ENCODE results near the gene CD247. TPM values are rescaled to one million over a fixed set of nuclear protein-coding genes. Genes with fewer than 3 reads are reported as not detected.
"Not testable (repeated sequence)": the region's sequence is repeated elsewhere in the genome, so short reads cannot be mapped to it uniquely, and the experiment has no call there.

Gene CD247
- 10 to 100 TPM; 63.7 to 93.5 (median 73.2) TPM for total RNA-seq

GRCh38 chr1:167518331-167518700 is at the start of gene CD247:
CD247 (minus strand) TSS chr1:167518529; CDS start chr1:167518465, 64 bp downstream.
- peaks cover 41% of the 10 kb centered on the region for H3K4me1 Mint-ChIP-seq (ENCODE audit: low read depth)
- peak within 1 kb of the TSS; percentile 99 for H3K4me3 Mint-ChIP-seq
- DNase-seq: peak; percentile 68
- H3K9me3 Mint-ChIP-seq: no peaks in the 10 kb centered on the region
- peak; percentile 47 to 54 for ATAC-seq
- H3K27me3 Mint-ChIP-seq (ENCODE audit: low read depth): no peaks in the 10 kb centered on the region
- peaks cover 17% of the 10 kb centered on the region for H3K36me3 Mint-ChIP-seq (ENCODE audit: insufficient read depth)

GRCh38 chr1:167567663-167568062 is 49.3 kb upstream of the CD247 start:
- Mint-ChIP-seq H3K27me3 (ENCODE audit: low read depth) (no peaks in the 10 kb centered on the region), H3K4me1 (ENCODE audit: low read depth) (no peaks in the 10 kb centered on the region), H3K9me3 (no peaks in the 10 kb centered on the region), H3K4me3 (no peak overlapping the region), H3K36me3 (ENCODE audit: insufficient read depth) (no peaks in the 10 kb centered on the region)
- ATAC-seq: no peak
- no peak for DNase-seq

- no peaks in the 10 kb centered on the region for H3K36me3 Mint-ChIP-seq (ENCODE audit: insufficient read depth)
- DNase-seq (no peak), ATAC-seq (no peak)
- no peaks in the 10 kb centered on the region for H3K27me3 Mint-ChIP-seq (ENCODE audit: low read depth)
- no peaks in the 10 kb centered on the region for H3K4me1 Mint-ChIP-seq (ENCODE audit: low read depth)
- no peak overlapping the region for H3K4me3 Mint-ChIP-seq
- no peaks in the 10 kb centered on the region for H3K9me3 Mint-ChIP-seq
Observed at GRCh38 chr1:167566766-167567165, 48.4 kb upstream of the CD247 start.

- H3K9me3 Mint-ChIP-seq: no peaks in the 10 kb centered on the region
- no peaks in the 10 kb centered on the region for H3K36me3 Mint-ChIP-seq (ENCODE audit: insufficient read depth)
- no peaks in the 10 kb centered on the region for H3K4me1 Mint-ChIP-seq (ENCODE audit: low read depth)
- H3K27me3 Mint-ChIP-seq (ENCODE audit: low read depth): no peaks in the 10 kb centered on the region
- DNase-seq (no peak), ATAC-seq (no peak)
- no peak overlapping the region for H3K4me3 Mint-ChIP-seq
Observed at GRCh38 chr1:167565922-167566321, 47.6 kb upstream of the CD247 start.

- Mint-ChIP-seq H3K9me3 (no peaks in the 10 kb centered on the region), H3K27me3 (ENCODE audit: low read depth) (peaks cover 2% of the 10 kb centered on the region), H3K36me3 (ENCODE audit: insufficient read depth) (no peaks in the 10 kb centered on the region), H3K4me1 (ENCODE audit: low read depth) (no peaks in the 10 kb centered on the region), H3K4me3 (no peak overlapping the region)
- ATAC-seq (no peak), DNase-seq (no peak)
Observed at GRCh38 chr1:167564612-167565270, 46.4 kb upstream of the CD247 start.

GRCh38 chr1:167563579-167564246 is 45.4 kb upstream of the CD247 start:
- no peaks in the 10 kb centered on the region for H3K36me3 Mint-ChIP-seq (ENCODE audit: insufficient read depth)
- no peak for ATAC-seq
- H3K4me3 Mint-ChIP-seq: no peak overlapping the region
- DNase-seq: no peak
- H3K9me3 Mint-ChIP-seq: no peaks in the 10 kb centered on the region
- no peaks in the 10 kb centered on the region for H3K4me1 Mint-ChIP-seq (ENCODE audit: low read depth)
- peaks cover 4% of the 10 kb centered on the region for H3K27me3 Mint-ChIP-seq (ENCODE audit: low read depth)

- peaks cover 4% of the 10 kb centered on the region for H3K27me3 Mint-ChIP-seq (ENCODE audit: low read depth)
- no peaks in the 10 kb centered on the region for H3K9me3 Mint-ChIP-seq
- ATAC-seq (no peak), DNase-seq (no peak)
- H3K36me3 Mint-ChIP-seq (ENCODE audit: insufficient read depth): no peaks in the 10 kb centered on the region
- no peak overlapping the region for H3K4me3 Mint-ChIP-seq
- no peaks in the 10 kb centered on the region for H3K4me1 Mint-ChIP-seq (ENCODE audit: low read depth)
Observed at GRCh38 chr1:167562702-167563101, 44.4 kb upstream of the CD247 start.

GRCh38 chr1:167561753-167562152 is 43.4 kb upstream of the CD247 start:
- H3K9me3 Mint-ChIP-seq: no peaks in the 10 kb centered on the region
- H3K27me3 Mint-ChIP-seq (ENCODE audit: low read depth): peaks cover 4% of the 10 kb centered on the region
- no peak overlapping the region for H3K4me3 Mint-ChIP-seq
- DNase-seq (no peak), ATAC-seq (no peak)
- no peaks in the 10 kb centered on the region for H3K4me1 Mint-ChIP-seq (ENCODE audit: low read depth)
- no peaks in the 10 kb centered on the region for H3K36me3 Mint-ChIP-seq (ENCODE audit: insufficient read depth)

- Mint-ChIP-seq H3K36me3 (ENCODE audit: insufficient read depth) (no peaks in the 10 kb centered on the region), H3K4me3 (no peak overlapping the region), H3K9me3 (no peaks in the 10 kb centered on the region), H3K27me3 (ENCODE audit: low read depth) (peaks cover 4% of the 10 kb centered on the region), H3K4me1 (ENCODE audit: low read depth) (peaks cover 29% of the 10 kb centered on the region)
- no peak for ATAC-seq
- peak; percentile 73 for DNase-seq
Observed at GRCh38 chr1:167555971-167556714, 37.8 kb upstream of the CD247 start.

GRCh38 chr1:167555072-167555471 is 36.7 kb upstream of the CD247 start:
- not testable (repeated sequence) for H3K27me3 Mint-ChIP-seq (ENCODE audit: low read depth); H3K36me3 Mint-ChIP-seq (ENCODE audit: insufficient read depth); H3K9me3 Mint-ChIP-seq; H3K4me3 Mint-ChIP-seq; ATAC-seq; DNase-seq
- peaks cover 36% of the 10 kb centered on the region for H3K4me1 Mint-ChIP-seq (ENCODE audit: low read depth)

GRCh38 chr1:167554028-167554779 is 35.9 kb upstream of the CD247 start:
- peak; percentile 10 to 15 for ATAC-seq

GRCh38 chr1:167553136-167554027 is 35.1 kb upstream of the CD247 start, which contains the start of gene CREG1:
CREG1 (minus strand) TSS chr1:167553762.
- Mint-ChIP-seq H3K4me1 (ENCODE audit: low read depth) (peaks cover 41% of the 10 kb centered on the region), H3K4me3 (peak within 1 kb of the TSS; percentile 88), H3K9me3 (no peaks in the 10 kb centered on the region), H3K27me3 (ENCODE audit: low read depth) (no peaks in the 10 kb centered on the region), H3K36me3 (ENCODE audit: insufficient read depth) (no peaks in the 10 kb centered on the region)
- peak; percentile 84 for DNase-seq
- peak; percentile 99 for ATAC-seq

More at GRCh38 chr1:167554028-167554779, 35.9 kb upstream of the CD247 start:
- Mint-ChIP-seq H3K36me3 (ENCODE audit: insufficient read depth) (no peaks in the 10 kb centered on the region), H3K4me1 (ENCODE audit: low read depth) (peaks cover 36% of the 10 kb centered on the region), H3K4me3 (peak overlapping the region; percentile 88), H3K9me3 (no peaks in the 10 kb centered on the region), H3K27me3 (ENCODE audit: low read depth) (no peaks in the 10 kb centered on the region)
- no peak for DNase-seq

GRCh38 chr1:167551362-167551761 is 33.0 kb upstream of the CD247 start:
- Mint-ChIP-seq H3K4me3 (no peak overlapping the region), H3K4me1 (ENCODE audit: low read depth) (peaks cover 41% of the 10 kb centered on the region), H3K36me3 (ENCODE audit: insufficient read depth) (peaks cover 9% of the 10 kb centered on the region), H3K27me3 (ENCODE audit: low read depth) (no peaks in the 10 kb centered on the region), H3K9me3 (no peaks in the 10 kb centered on the region)
- DNase-seq (no peak), ATAC-seq (no peak)

Data from activated T-cell treated with anti-CD3 and anti-CD28 coated beads, Interleukin-2, amount 50 U/mL, for 4 hours (primary cell).